PC-3 (cell line): ENCODE results near the gene XBP1.

Experiments used
- CTCF ChIP-seq: fragments of 300-600 bp; sonication (generic); conservative IDR thresholded peaks from 2 replicates; pipeline ENCODE4 v1.5.1; 2017; ENCODE audit warnings: antibody characterized with exemption, low read depth, mild to moderate bottlenecking, low read length
- EZH2phosphoT487 ChIP-seq: fragments of 300-600 bp; sonication (generic); IDR thresholded peaks from 2 replicates; pipeline ENCODE4 v1.6.1; 2018; ENCODE audit warnings: mild to moderate bottlenecking, antibody characterized with exemption, low read length, borderline replicate concordance

- no peak for TF ChIP-seq CTCF
- TF ChIP-seq EZH2phosphoT487, result no peak
These were observed 20.1 kb downstream of the XBP1 start for GRCh38 chr22:28780296-28780695.
